ENCODE results near the gene PICK1.

PICK1 gene

GRCh38 chr22:38110008-38110862, 53.0 kb downstream of the PICK1 start, which contains the start of gene BAIAP2L2:
BAIAP2L2 (minus strand) TSS chr22:38110684; CDS start chr22:38110525, 159 bp downstream.
- DNase-seq (ENCODE audit: low read depth), result no peak
- H3K4me3 ChIP-seq (ENCODE audit: low read depth, low read length), result no peak within 1 kb of the TSS
- TF ChIP-seq CTCF (IDR thresholded peaks at IDR 0.05; ENCODE audit: low read depth, low read length) (no peak), MYC (IDR thresholded peaks at IDR 0.05; ENCODE audit: low read depth, low read length) (no peak)

- no peak for DNase-seq (ENCODE audit: low read depth)
- H3K4me3 ChIP-seq (ENCODE audit: low read depth, low read length), result no peak overlapping the region
- TF ChIP-seq MYC (IDR thresholded peaks at IDR 0.05; ENCODE audit: low read depth, low read length) (no peak), POLR2A (IDR thresholded peaks at IDR 0.05; ENCODE audit: extremely low read depth, insufficient read length) (no peak), MAX (IDR thresholded peaks at IDR 0.05; ENCODE audit: low read depth, low read length) (no peak), CTCF (IDR thresholded peaks at IDR 0.05; ENCODE audit: low read depth, low read length) (no peak)
Observed at GRCh38 chr22:38110863-38111852, 54.0 kb downstream of the PICK1 start.

GRCh38 chr22:38111925-38112355, 54.7 kb downstream of the PICK1 start:
- no peak for DNase-seq (ENCODE audit: low read depth)
- TF ChIP-seq POLR2A (IDR thresholded peaks at IDR 0.05; ENCODE audit: extremely low read depth, insufficient read length) (no peak), MAX (IDR thresholded peaks at IDR 0.05; ENCODE audit: low read depth, low read length) (no peak), CTCF (IDR thresholded peaks at IDR 0.05; ENCODE audit: low read depth, low read length) (no peak), MYC (IDR thresholded peaks at IDR 0.05; ENCODE audit: low read depth, low read length) (no peak)
- H3K4me3 ChIP-seq (ENCODE audit: low read depth, low read length), result no peak overlapping the region

GRCh38 chr22:38112381-38112780, 55.2 kb downstream of the PICK1 start:
- H3K4me3 ChIP-seq (ENCODE audit: low read depth, low read length), result no peak overlapping the region
- TF ChIP-seq POLR2A (IDR thresholded peaks at IDR 0.05; ENCODE audit: extremely low read depth, insufficient read length), result no peak
- TF ChIP-seq CTCF (IDR thresholded peaks at IDR 0.05; ENCODE audit: low read depth, low read length), result no peak
- no peak for TF ChIP-seq MYC (IDR thresholded peaks at IDR 0.05; ENCODE audit: low read depth, low read length)
- TF ChIP-seq MAX (IDR thresholded peaks at IDR 0.05; ENCODE audit: low read depth, low read length), result no peak
- no peak for DNase-seq (ENCODE audit: low read depth)

- TF ChIP-seq POLR2A (IDR thresholded peaks at IDR 0.05; ENCODE audit: extremely low read depth, insufficient read length) (no peak), CTCF (IDR thresholded peaks at IDR 0.05; ENCODE audit: low read depth, low read length) (peak; percentile 89)
- DNase-seq (ENCODE audit: low read depth), result peak; percentile 81
- H3K4me3 ChIP-seq (ENCODE audit: low read depth, low read length), result no peak overlapping the region
Observed at GRCh38 chr22:38114484-38115398, 57.5 kb downstream of the PICK1 start.

All from NB4 (cell line).